NB4 (cell line): ENCODE data around the gene ADAM33.

Experiments
- CTCF ChIP-seq: IDR thresholded peaks from one replicate; pipeline ENCODE4 v1.5.1; 2012; ENCODE audit warnings: low read depth, low read length
- MAX ChIP-seq: IDR thresholded peaks from 2 replicates; pipeline ENCODE4 v1.6.1; 2011; ENCODE audit warnings: low read depth, low read length
- POLR2A ChIP-seq: IDR thresholded peaks from 2 replicates; pipeline ENCODE4 v1.6.1; 2011; ENCODE audit warnings: mild to moderate bottlenecking; ENCODE audit not compliant: insufficient read length; ENCODE audit errors: extremely low read depth

- TF ChIP-seq MAX (no peak), CTCF (no peak), POLR2A (no peak)
These were observed 22.3 kb upstream of the ADAM33 start for GRCh38 chr20:3704087-3704486.
